ENCODE data around the gene CDKN2AIP. TPM values are rescaled to one million over a fixed set of nuclear protein-coding genes. Genes with fewer than 3 reads are reported as not detected.
"Not testable (repeated sequence)": the region's sequence is repeated elsewhere in the genome, so short reads cannot be mapped to it uniquely, and the experiment has no call there.

CDKN2AIP gene
- total RNA-seq, 1 experiment from 2014 or later: 20.6 TPM

- H3K4me1 ChIP-seq (ENCODE audit: insufficient read depth, low read length, poor library complexity, severe bottlenecking): no peaks in the 10 kb centered on the region
- CTCF ChIA-PET: interaction anchor here (0.7 kb wide), 1 partner anchor 147 kb away, joined by 3 read pairs; no protein-coding TSS in a partner anchor
- H3K27ac ChIP-seq (ENCODE audit: low read depth, low read length, poor library complexity, severe bottlenecking): no peak overlapping the region
- TF ChIP-seq CTCF (conservative IDR thresholded peaks at IDR 0.05; ENCODE audit: low read depth, low read length): no peak
- no peak for TF ChIP-seq EZH2 (IDR thresholded peaks at IDR 0.05; ENCODE audit: borderline replicate concordance, low read depth, low read length, poor library complexity, severe bottlenecking)
- H3K9me3 ChIP-seq (ENCODE audit: low read depth, low read length, poor library complexity, severe bottlenecking): no peaks in the 10 kb centered on the region
- no TSS peak for BruUV-seq (replicated peaks)
- no peaks in the 10 kb centered on the region for H3K36me3 ChIP-seq (ENCODE audit: insufficient read depth, low read length, poor library complexity, severe bottlenecking)
- no peak for DNase-seq (ENCODE audit: low spot score)
- intact Hi-C loops (cut with micrococcal nuclease; ENCODE audit: unreplicated experiment): no loop called here
- no peak overlapping the region for H3K4me3 ChIP-seq (ENCODE audit: low read depth, low read length, poor library complexity, severe bottlenecking)
- POLR2A ChIA-PET (ENCODE audit: low non-redundant PET): no interaction called here
- H3K27me3 ChIP-seq (replicated peaks; ENCODE audit: insufficient read depth, low read depth, low read length, poor library complexity): no peaks in the 10 kb centered on the region
These were observed 11.2 kb downstream of the CDKN2AIP start for GRCh38 chr4:183455431-183456195.

GRCh38 chr4:183458005-183458404 is 13.6 kb downstream of the CDKN2AIP start:
- ChIA-PET CTCF (no interaction called here), POLR2A (ENCODE audit: low non-redundant PET) (no interaction called here)
- Histone ChIP-seq H3K36me3 (ENCODE audit: insufficient read depth, low read length, poor library complexity, severe bottlenecking) (no peaks in the 10 kb centered on the region), H3K27me3 (replicated peaks; ENCODE audit: insufficient read depth, low read depth, low read length, poor library complexity) (no peaks in the 10 kb centered on the region), H3K27ac (ENCODE audit: low read depth, low read length, poor library complexity, severe bottlenecking) (no peak overlapping the region), H3K9me3 (ENCODE audit: low read depth, low read length, poor library complexity, severe bottlenecking) (no peaks in the 10 kb centered on the region), H3K4me1 (ENCODE audit: insufficient read depth, low read length, poor library complexity, severe bottlenecking) (no peaks in the 10 kb centered on the region), H3K4me3 (ENCODE audit: low read depth, low read length, poor library complexity, severe bottlenecking) (no peak overlapping the region)
- BruUV-seq (replicated peaks): no TSS peak
- intact Hi-C loops (cut with micrococcal nuclease; ENCODE audit: unreplicated experiment): no loop called here
- no peak for DNase-seq (ENCODE audit: low spot score)
- TF ChIP-seq EZH2 (IDR thresholded peaks at IDR 0.05; ENCODE audit: borderline replicate concordance, low read depth, low read length, poor library complexity, severe bottlenecking) (no peak), CTCF (conservative IDR thresholded peaks at IDR 0.05; ENCODE audit: low read depth, low read length) (no peak)

GRCh38 chr4:183463903-183464619 is 19.6 kb downstream of the CDKN2AIP start:
- H3K4me3 ChIP-seq (ENCODE audit: low read depth, low read length, poor library complexity, severe bottlenecking); intact Hi-C loops (cut with micrococcal nuclease; ENCODE audit: unreplicated experiment): not testable (repeated sequence)

GRCh38 chr4:183465879-183466278 is 21.4 kb downstream of the CDKN2AIP start:
- BruUV-seq (replicated peaks); intact Hi-C loops (cut with micrococcal nuclease; ENCODE audit: unreplicated experiment); H3K27ac ChIP-seq (ENCODE audit: low read depth, low read length, poor library complexity, severe bottlenecking); H3K4me3 ChIP-seq (ENCODE audit: low read depth, low read length, poor library complexity, severe bottlenecking); H3K27me3 ChIP-seq (replicated peaks; ENCODE audit: insufficient read depth, low read depth, low read length, poor library complexity); POLR2A ChIA-PET (ENCODE audit: low non-redundant PET); CTCF ChIA-PET; DNase-seq (ENCODE audit: low spot score); H3K36me3 ChIP-seq (ENCODE audit: insufficient read depth, low read length, poor library complexity, severe bottlenecking); H3K9me3 ChIP-seq (ENCODE audit: low read depth, low read length, poor library complexity, severe bottlenecking); H3K4me1 ChIP-seq (ENCODE audit: insufficient read depth, low read length, poor library complexity, severe bottlenecking): not testable (repeated sequence)

More at GRCh38 chr4:183463903-183464619, 19.6 kb downstream of the CDKN2AIP start:
- POLR2A ChIA-PET (ENCODE audit: low non-redundant PET); H3K27me3 ChIP-seq (replicated peaks; ENCODE audit: insufficient read depth, low read depth, low read length, poor library complexity); H3K36me3 ChIP-seq (ENCODE audit: insufficient read depth, low read length, poor library complexity, severe bottlenecking); BruUV-seq (replicated peaks); CTCF ChIA-PET; DNase-seq (ENCODE audit: low spot score); H3K9me3 ChIP-seq (ENCODE audit: low read depth, low read length, poor library complexity, severe bottlenecking); H3K4me1 ChIP-seq (ENCODE audit: insufficient read depth, low read length, poor library complexity, severe bottlenecking); H3K27ac ChIP-seq (ENCODE audit: low read depth, low read length, poor library complexity, severe bottlenecking): not testable (repeated sequence)
